A549 (cell line): ENCODE data around the gene MARK1.

Experiments used
- CBX8 ChIP-seq: fragments of 200-600 bp; sonication (generic); IDR thresholded peaks from 2 replicates; pipeline ENCODE4 v1.6.1; 2016
- CEBPB ChIP-seq, 2 experiments: fragments of >200 bp in 1 of 2; sonication (Bioruptor Twin) in 1 of 2; formaldehyde crosslinking in 1 of 2; IDR thresholded peaks; 2 replicates each; pipeline ENCODE4 v1.6.1; 2012 to 2016
- CHD2 ChIP-seq: fragments of 150-350 bp; IDR thresholded peaks from 2 replicates; pipeline ENCODE4 v1.6.1; 2014; ENCODE audit warnings: low read length; ENCODE audit not compliant: partially characterized antibody
- EHMT2 ChIP-seq: fragments of 200-600 bp; sonication (generic); IDR thresholded peaks from 2 replicates; pipeline ENCODE4 v1.6.1; 2016; ENCODE audit warnings: antibody characterized with exemption, low read depth, mild to moderate bottlenecking, moderate library complexity
- ESRRA ChIP-seq: fragments of 150-350 bp; IDR thresholded peaks from 2 replicates; pipeline ENCODE4 v1.6.1; 2014; ENCODE audit warnings: mild to moderate bottlenecking, low read length, borderline replicate concordance
- FOSL2 ChIP-seq, 2 experiments: fragments of 450-650 bp in 1 of 2; fragments of >200 bp in 1 of 2; sonication (Bioruptor Twin) in 1 of 2; formaldehyde crosslinking; IDR thresholded peaks; 2 replicates each; pipeline versions ENCODE4 v1.5.0 to v1.6.1; 2016 to 2020; ENCODE audit warnings: mild to moderate bottlenecking in 1 of 2, moderate library complexity in 1 of 2
- JUNB ChIP-seq: fragments of >200 bp; sonication (Bioruptor Twin); formaldehyde crosslinking; IDR thresholded peaks from 2 replicates; pipeline ENCODE4 v1.6.1; 2016
- MAFK ChIP-seq: fragments of 450-650 bp; IDR thresholded peaks from 2 replicates; pipeline ENCODE4 v1.6.1; 2014; ENCODE audit not compliant: partially characterized antibody
- PHF8 ChIP-seq: fragments of 200-600 bp; sonication (generic); IDR thresholded peaks from 2 replicates; pipeline ENCODE4 v1.6.1; 2016; ENCODE audit warnings: low read depth, mild to moderate bottlenecking, antibody characterized with exemption, moderate library complexity, borderline replicate concordance
- RCOR1 ChIP-seq: fragments of 150-350 bp; IDR thresholded peaks from 2 replicates; pipeline ENCODE4 v1.6.1; 2014; ENCODE audit warnings: antibody characterized with exemption, low read length, low read depth
- REST ChIP-seq: fragments of 200-600 bp; sonication (generic); IDR thresholded peaks from 2 replicates; pipeline ENCODE4 v1.6.1; 2016; ENCODE audit warnings: antibody characterized with exemption, mild to moderate bottlenecking, moderate library complexity
- SMC3 ChIP-seq: fragments of >200 bp; sonication (Bioruptor Twin); formaldehyde crosslinking; IDR thresholded peaks from 3 replicates; pipeline ENCODE4 v1.6.1; 2018; ENCODE audit warnings: inconsistent platforms
- ZSCAN20 ChIP-seq: fragments of 250-450 bp; sonication (Bioruptor Pico); IDR thresholded peaks from 2 replicates; pipeline ENCODE4 v1.8.0; 2022; ENCODE audit warnings: mild to moderate bottlenecking, moderate library complexity
- TF ChIP-seq, protein P1 (sequence below): fragments of >200 bp; sonication (Bioruptor Twin); formaldehyde crosslinking; IDR thresholded peaks from 3 replicates; pipeline ENCODE4 v1.5.1; 2016

DNA sequence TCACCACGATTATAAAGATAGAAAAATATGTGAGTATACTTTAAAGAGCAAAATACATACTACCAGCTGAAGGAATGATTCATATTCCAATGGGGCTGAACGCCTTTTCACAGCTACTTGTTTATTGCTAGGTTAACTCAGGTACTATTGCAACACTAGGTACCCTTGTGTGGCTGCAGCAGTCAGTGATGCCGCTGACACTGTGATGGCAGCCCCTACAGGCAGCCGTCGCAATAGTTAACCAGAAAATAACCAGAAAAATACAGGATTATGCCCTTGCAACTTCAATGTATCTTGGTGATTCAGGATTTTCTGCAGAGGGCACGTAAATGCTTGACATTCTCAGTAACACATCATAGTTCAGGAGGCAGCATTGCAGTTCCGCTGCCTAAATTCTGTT is 1.6 kb upstream of the MARK1 start:
- TF ChIP-seq MAFK (no peak), SMC3 (no peak), PHF8 (no peak), REST (no peak), CEBPB (IDR thresholded peaks at IDR 0.05) (no peak), JUNB (no peak), ZSCAN20 (CRISPR knock-in tag) (no peak), CHD2 (no peak), ESRRA (no peak), CBX8 (no peak), FOSL2 (IDR thresholded peaks at IDR 0.05) (no peak), FOSL2 (CRISPR knock-in tag; IDR thresholded peaks at IDR 0.05) (no peak), EHMT2 (no peak), RCOR1 (no peak)
- TF ChIP-seq, protein P1, sequence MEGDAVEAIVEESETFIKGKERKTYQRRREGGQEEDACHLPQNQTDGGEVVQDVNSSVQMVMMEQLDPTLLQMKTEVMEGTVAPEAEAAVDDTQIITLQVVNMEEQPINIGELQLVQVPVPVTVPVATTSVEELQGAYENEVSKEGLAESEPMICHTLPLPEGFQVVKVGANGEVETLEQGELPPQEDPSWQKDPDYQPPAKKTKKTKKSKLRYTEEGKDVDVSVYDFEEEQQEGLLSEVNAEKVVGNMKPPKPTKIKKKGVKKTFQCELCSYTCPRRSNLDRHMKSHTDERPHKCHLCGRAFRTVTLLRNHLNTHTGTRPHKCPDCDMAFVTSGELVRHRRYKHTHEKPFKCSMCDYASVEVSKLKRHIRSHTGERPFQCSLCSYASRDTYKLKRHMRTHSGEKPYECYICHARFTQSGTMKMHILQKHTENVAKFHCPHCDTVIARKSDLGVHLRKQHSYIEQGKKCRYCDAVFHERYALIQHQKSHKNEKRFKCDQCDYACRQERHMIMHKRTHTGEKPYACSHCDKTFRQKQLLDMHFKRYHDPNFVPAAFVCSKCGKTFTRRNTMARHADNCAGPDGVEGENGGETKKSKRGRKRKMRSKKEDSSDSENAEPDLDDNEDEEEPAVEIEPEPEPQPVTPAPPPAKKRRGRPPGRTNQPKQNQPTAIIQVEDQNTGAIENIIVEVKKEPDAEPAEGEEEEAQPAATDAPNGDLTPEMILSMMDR = no peak
